ENCODE measurements around the gene KBTBD12.
"Not testable (repeated sequence)": the region's sequence is repeated elsewhere in the genome, so short reads cannot be mapped to it uniquely, and the experiment has no call there.

The KBTBD12 gene, protein sequence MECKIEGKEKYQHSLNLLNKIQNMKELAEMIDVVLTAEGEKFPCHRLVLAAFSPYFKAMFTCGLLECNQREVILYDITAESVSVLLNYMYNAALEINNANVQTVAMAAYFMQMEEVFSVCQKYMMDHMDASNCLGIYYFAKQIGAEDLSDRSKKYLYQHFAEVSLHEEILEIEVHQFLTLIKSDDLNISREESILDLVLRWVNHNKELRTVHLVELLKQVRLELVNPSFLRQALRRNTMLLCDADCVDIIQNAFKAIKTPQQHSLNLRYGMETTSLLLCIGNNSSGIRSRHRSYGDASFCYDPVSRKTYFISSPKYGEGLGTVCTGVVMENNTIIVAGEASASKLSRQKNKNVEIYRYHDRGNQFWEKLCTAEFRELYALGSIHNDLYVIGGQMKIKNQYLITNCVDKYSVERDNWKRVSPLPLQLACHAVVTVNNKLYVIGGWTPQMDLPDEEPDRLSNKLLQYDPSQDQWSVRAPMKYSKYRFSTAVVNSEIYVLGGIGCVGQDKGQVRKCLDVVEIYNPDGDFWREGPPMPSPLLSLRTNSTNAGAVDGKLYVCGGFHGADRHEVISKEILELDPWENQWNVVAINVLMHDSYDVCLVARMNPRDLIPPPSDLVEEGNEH

DNA sequence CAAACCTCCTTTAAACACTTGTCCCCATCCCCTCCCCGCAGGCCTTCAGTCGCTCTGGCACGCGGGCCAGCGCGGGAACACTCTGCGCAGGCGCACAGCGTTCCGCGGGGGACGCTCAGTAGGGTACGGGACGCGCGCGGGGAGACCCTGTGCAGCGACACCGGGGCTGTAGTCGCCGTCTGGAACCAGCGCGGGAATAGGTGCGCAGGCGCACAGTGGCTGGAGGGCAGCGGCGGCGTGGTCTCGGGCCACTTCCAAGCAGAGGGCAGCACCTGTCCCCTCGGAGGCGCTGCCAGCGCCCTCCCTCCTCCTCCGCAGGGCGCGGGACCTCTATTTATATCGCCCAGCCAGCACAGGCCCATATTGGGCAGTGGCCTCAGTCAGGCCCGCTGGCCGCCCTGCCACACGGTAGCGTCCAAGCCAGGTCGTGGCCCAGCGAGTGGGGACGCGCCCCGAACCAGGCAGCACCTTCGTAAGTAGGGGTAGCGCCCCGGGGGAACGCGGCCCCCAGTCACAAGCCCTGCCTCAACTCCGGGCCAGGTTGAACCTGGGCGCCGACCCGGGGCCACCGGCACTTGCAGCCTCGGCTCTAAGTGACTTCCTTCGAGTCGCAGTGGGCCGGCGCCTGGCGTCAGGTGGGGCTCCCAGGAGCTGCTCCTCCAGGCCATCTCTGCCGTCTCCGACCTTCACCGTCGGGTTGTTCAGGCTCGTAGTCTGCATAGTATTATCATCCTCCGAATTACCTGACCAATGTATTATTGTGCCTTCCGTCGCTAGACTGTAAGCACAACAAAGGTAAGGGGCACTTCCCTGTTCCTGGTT lies at the start of gene KBTBD12:
Gene KBTBD12, plus strand, starts transcription at position 118 of the 822 bp plus-strand sequence. CDS start 7,830 bp downstream, outside the sequence.
- H3K36me3 Mint-ChIP-seq (ENCODE audit: low read depth), result no peaks in the 10 kb centered on the region
- H3K27me3 Mint-ChIP-seq, result peaks cover 59% of the 10 kb centered on the region
- H3K9me3 Mint-ChIP-seq, result no peaks in the 10 kb centered on the region
- H3K27ac Mint-ChIP-seq, result no peak within 1 kb of the TSS
- H3K4me1 Mint-ChIP-seq (ENCODE audit: low read depth), result peaks cover 14% of the 10 kb centered on the region
- peak within 1 kb of the TSS; percentile 20 for H3K4me3 Mint-ChIP-seq

DNA sequence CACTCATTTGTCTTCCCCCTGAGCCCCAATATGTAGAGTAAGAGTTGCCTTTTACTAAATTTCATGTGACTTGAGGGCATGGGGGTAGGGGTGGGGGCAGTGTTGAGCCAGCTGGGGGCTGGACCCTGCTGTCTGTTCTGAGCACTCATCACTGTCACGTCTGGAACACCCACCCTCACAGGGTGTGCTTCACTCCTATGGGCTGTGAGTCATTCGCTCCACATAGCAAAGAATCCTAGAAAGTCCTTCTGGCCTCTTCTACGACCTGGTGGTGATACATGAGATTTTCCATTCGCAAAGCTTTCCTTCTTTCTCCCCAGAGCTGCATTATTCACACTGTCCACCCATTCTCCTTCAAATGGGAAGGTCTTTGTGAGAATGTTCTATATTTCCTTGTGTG lies 49.1 kb upstream of the KBTBD12 start:
- Mint-ChIP-seq H3K27ac (peak overlapping the region; percentile 4), H3K27me3 (peaks cover 9% of the 10 kb centered on the region), H3K9me3 (no peaks in the 10 kb centered on the region), H3K4me1 (ENCODE audit: low read depth) (peaks cover 31% of the 10 kb centered on the region), H3K4me3 (no peak overlapping the region), H3K36me3 (ENCODE audit: low read depth) (no peaks in the 10 kb centered on the region)

DNA sequence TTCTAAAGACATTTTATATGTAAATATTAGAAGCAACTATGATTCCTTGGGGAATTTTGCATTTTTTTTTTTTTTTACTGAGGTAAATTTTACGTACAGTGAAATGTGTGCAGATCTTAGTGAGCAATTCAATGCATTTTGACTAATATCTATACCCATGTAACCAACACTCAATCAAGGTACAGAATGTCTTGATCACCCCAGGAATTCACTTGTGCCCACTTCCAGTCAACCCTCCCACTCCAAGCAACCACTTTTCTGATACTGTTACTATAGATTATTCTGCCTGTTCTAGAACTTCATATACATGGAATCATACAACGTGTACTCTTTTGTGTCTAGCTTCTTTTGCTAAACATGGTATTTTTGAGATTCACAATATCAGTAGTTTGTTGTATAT lies 47.6 kb upstream of the KBTBD12 start:
- Mint-ChIP-seq H3K36me3 (ENCODE audit: low read depth) (no peaks in the 10 kb centered on the region), H3K4me3 (no peak overlapping the region), H3K9me3 (no peaks in the 10 kb centered on the region), H3K27ac (no peak overlapping the region), H3K27me3 (peaks cover 9% of the 10 kb centered on the region), H3K4me1 (ENCODE audit: low read depth) (peaks cover 31% of the 10 kb centered on the region)

DNA sequence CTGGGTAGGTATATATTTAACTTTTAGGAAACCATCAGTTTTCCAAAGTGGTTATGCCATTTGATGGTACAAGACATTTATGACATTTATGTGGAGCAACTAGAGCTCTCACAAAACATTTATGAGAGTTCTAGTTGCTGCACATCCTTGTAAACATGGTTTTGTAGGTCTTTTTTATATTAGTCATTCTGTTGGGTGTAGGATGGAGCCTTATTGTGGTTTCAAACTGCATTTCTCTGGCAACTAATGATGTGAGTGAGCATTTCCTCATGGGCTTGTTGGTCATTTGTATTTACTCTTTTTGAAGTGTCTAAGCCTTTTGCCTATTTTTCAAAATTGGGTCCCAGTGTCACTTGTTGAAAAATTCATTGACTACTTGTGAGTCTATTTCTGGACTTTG lies 47.0 kb upstream of the KBTBD12 start:
- Mint-ChIP-seq H3K9me3 (no peaks in the 10 kb centered on the region), H3K27ac (no peak overlapping the region), H3K27me3 (peaks cover 9% of the 10 kb centered on the region), H3K4me1 (ENCODE audit: low read depth) (peaks cover 31% of the 10 kb centered on the region), H3K36me3 (ENCODE audit: low read depth) (no peaks in the 10 kb centered on the region), H3K4me3 (no peak overlapping the region)

DNA sequence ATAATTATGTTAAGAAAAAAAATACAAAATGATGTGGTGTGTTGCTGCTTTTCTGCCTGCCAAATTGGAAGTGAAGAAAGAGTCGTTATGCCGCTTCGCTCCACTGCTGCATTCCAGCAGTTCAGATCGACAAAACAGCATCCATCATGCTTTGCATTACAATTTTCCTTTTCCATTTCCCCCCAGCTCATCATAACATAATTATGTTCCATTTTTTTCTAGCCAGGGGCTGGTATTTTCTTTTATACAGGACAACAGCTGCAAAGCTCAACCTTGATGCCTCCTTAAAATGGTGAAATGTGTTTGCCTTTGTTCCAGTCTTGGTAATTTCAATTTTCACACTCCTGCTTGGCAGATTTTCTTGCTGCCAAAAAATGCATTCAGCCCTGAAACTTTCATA lies 44.9 kb upstream of the KBTBD12 start:
- Mint-ChIP-seq H3K4me3 (no peak overlapping the region), H3K4me1 (ENCODE audit: low read depth) (peaks cover 29% of the 10 kb centered on the region), H3K27ac (no peak overlapping the region), H3K27me3 (peaks cover 9% of the 10 kb centered on the region), H3K36me3 (ENCODE audit: low read depth) (no peaks in the 10 kb centered on the region), H3K9me3 (no peaks in the 10 kb centered on the region)

DNA sequence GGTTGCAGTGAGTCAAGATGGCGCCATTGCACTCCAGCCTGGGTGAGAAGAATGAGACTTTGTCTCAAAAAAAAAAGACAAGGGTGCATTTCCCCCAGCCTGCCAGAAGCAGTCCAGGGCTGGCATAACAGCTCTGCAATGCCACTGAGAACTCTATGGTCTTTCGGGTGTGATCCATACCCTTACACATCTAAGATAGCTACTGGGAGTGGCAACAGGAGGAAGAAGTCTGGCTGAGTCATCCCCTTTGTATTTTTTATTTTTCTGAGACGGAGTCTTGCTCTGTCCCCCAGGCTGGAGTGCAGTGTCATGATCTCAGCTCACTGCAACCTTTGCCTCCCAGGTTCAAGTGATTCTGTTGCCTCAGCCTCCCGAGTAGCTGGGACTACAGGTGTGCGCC lies 40.9 kb upstream of the KBTBD12 start:
- H3K36me3 Mint-ChIP-seq (ENCODE audit: low read depth); H3K4me1 Mint-ChIP-seq (ENCODE audit: low read depth); H3K9me3 Mint-ChIP-seq; H3K27ac Mint-ChIP-seq; H3K4me3 Mint-ChIP-seq: not testable (repeated sequence)
- H3K27me3 Mint-ChIP-seq, result peaks cover 13% of the 10 kb centered on the region

DNA sequence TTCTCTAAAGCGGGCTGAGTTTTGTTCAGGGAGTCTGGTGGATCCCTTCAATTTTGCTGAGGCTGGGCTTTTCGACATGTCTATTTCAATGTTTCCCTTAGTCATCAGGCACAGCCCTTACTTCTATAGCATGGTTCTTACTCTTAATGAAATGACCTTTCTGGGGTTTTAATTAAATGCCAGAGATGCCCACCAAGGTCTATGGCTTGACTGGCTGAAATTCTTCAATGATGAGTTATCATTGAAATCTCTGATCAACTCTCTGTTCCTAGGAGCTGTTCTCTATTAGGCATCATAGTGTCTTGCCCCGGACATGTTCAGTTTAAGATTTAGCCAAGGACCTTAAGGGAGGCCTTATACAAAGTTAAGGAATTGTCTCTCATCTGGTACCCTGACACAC lies 33.4 kb upstream of the KBTBD12 start:
- Mint-ChIP-seq H3K27ac (no peak overlapping the region), H3K27me3 (peaks cover 8% of the 10 kb centered on the region), H3K36me3 (ENCODE audit: low read depth) (no peaks in the 10 kb centered on the region), H3K9me3 (no peaks in the 10 kb centered on the region), H3K4me1 (ENCODE audit: low read depth) (peaks cover 4% of the 10 kb centered on the region), H3K4me3 (no peak overlapping the region)

DNA sequence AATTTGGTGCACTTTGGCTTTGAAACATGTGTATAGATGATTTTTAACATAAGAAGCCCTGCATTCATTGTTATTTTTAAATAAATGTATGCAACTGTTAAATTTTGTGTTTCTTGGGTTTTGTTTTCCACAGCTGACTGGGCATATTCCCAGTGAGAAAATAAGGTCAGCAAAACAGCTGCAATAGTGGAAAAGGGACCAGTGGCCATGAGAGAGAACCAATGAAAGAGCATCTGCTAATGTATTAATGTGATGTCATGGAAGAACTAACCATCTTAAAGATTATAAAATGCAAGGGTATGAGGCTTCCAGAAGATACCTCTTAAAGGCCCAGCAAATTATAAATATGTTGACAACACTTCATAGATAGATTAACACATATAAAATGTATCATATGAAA lies 31.0 kb upstream of the KBTBD12 start:
- Mint-ChIP-seq H3K27me3 (peaks cover 11% of the 10 kb centered on the region), H3K4me1 (ENCODE audit: low read depth) (peaks cover 4% of the 10 kb centered on the region)

DNA sequence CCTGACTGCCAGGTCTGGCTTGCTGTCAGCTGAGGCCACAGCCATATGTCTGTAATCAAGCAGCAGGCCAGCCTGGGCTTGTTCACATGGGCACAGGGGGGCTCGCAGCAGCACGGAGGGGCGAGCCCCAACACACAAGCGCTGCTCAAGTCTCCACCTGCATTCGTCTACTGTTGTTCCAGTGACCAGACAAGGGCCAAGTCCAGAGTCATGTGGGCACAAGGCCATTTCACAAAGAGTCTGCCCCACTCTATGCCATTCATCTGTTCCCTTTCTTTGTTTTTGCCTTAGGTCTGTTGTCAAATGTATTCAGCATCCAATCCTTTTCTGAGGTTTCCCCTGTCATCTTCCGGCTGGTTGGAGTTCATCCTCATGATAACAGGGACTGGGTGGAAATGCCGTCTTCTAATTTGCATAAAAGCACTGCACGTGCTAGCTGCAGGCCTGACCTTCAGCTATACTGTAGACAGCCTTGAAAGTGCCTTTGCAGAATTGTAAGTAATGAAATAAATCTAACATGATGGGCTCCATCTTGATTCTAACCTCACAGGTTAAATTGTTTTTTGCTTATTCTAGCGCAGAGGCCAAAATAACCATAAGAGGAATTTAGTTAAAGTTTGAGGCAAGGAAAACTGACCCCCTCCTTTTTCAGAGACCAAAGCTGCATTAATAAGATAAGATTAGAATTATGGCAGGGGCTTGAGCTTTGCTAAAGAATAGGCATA lies 28.6 kb upstream of the KBTBD12 start:
- Mint-ChIP-seq H3K27me3 (peaks cover 9% of the 10 kb centered on the region), H3K4me1 (ENCODE audit: low read depth) (peaks cover 15% of the 10 kb centered on the region), H3K27ac (peak overlapping the region; percentile 0), H3K36me3 (ENCODE audit: low read depth) (no peaks in the 10 kb centered on the region), H3K9me3 (peaks cover 12% of the 10 kb centered on the region), H3K4me3 (no peak overlapping the region)

More for the DNA sequence above, 31.0 kb upstream of the KBTBD12 start:
- no peak overlapping the region for H3K27ac Mint-ChIP-seq
- no peaks in the 10 kb centered on the region for H3K36me3 Mint-ChIP-seq (ENCODE audit: low read depth)
- H3K9me3 Mint-ChIP-seq, result no peaks in the 10 kb centered on the region
- no peak overlapping the region for H3K4me3 Mint-ChIP-seq

DNA sequence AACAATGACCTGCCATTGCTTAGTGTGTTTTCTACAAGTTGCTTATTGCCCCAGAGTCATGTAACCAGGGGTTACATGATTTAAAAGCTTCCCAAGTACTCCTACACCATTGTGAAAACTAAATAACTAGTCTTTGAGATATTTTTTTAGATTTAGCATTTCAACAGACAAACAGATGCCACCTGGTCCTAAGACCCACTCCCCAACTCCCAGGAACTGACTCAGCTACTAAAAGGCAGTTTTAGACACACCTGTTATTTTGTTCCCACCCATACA lies 28.1 kb upstream of the KBTBD12 start:
- H3K9me3 Mint-ChIP-seq, result peaks cover 12% of the 10 kb centered on the region
- no peak overlapping the region for H3K27ac Mint-ChIP-seq
- peaks cover under 1% of the 10 kb centered on the region for H3K36me3 Mint-ChIP-seq (ENCODE audit: low read depth)
- H3K4me1 Mint-ChIP-seq (ENCODE audit: low read depth), result peaks cover 15% of the 10 kb centered on the region
- no peak overlapping the region for H3K4me3 Mint-ChIP-seq
- peaks cover 8% of the 10 kb centered on the region for H3K27me3 Mint-ChIP-seq

DNA sequence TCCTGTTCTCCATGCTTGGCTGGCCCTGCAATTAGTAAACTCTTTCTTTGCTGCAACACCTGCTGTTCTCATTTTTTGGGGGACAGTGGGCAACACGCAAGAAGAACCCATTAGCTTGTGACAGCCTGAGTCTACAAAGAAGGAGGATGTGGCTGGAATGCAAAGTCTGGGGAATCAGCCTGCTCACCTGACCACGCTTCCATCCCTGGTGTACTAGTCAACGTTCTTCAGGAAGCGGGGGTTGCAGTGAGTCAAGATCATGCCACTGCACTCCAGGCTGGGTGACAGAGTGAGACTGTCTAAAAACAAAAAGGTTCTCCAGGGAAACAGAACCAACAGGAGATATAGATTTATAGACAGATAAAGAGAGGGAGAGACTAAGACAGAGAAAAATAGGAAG lies 27.7 kb upstream of the KBTBD12 start:
- Mint-ChIP-seq H3K36me3 (ENCODE audit: low read depth) (peaks cover 4% of the 10 kb centered on the region), H3K27ac (no peak overlapping the region), H3K4me1 (ENCODE audit: low read depth) (peaks cover 15% of the 10 kb centered on the region), H3K27me3 (peaks cover 8% of the 10 kb centered on the region), H3K9me3 (peaks cover 12% of the 10 kb centered on the region), H3K4me3 (no peak overlapping the region)

DNA sequence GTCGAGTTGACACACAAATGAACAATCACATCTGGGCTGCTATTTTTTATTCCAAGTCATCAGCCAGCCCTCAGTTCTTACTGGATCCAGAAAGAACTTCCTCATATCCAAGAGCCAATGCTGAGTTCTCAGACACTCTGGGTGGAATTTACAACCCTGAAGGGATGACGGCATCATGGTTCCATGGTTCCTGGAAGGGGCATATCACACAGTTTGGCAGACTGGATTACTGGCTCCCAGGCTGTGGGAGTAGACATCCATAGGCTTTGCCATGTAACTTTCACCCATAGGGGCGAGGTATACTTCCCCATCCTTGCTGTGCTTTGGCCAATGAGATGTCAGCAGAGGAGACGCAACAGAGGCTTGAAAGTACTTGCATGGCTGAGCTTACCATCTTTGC lies 26.9 kb upstream of the KBTBD12 start:
- Mint-ChIP-seq H3K9me3 (peaks cover 12% of the 10 kb centered on the region), H3K4me1 (ENCODE audit: low read depth) (peaks cover 15% of the 10 kb centered on the region), H3K27ac (no peak overlapping the region), H3K4me3 (no peak overlapping the region), H3K36me3 (ENCODE audit: low read depth) (peaks cover 4% of the 10 kb centered on the region), H3K27me3 (peaks cover 4% of the 10 kb centered on the region)

DNA sequence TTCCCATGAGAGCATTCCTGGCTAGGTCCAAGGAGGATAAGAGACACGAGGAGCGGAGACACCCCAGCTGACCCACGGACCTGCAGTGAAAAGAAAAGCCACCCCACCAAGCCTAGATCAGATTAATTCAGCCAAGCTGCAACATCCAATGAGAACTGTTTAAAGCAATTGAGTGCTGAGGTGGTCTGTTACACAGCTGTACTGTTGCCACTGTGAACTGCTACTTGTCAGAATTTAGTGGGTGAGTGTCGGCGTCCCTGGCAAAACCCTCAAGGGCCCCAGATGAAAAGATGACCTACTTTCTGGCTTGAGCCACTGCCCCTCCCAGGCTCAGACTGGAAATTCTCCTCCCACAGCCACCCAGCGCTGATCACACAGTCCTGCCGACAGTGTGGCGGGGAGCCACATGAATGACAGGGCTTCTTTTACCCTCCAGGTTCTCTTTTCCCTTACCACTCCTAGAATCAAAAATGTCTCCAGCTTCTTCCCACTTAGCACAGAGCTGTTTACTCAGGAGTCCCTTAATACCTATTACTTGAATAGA lies 26.4 kb upstream of the KBTBD12 start:
- H3K4me1 Mint-ChIP-seq (ENCODE audit: low read depth), result peaks cover 15% of the 10 kb centered on the region

DNA sequence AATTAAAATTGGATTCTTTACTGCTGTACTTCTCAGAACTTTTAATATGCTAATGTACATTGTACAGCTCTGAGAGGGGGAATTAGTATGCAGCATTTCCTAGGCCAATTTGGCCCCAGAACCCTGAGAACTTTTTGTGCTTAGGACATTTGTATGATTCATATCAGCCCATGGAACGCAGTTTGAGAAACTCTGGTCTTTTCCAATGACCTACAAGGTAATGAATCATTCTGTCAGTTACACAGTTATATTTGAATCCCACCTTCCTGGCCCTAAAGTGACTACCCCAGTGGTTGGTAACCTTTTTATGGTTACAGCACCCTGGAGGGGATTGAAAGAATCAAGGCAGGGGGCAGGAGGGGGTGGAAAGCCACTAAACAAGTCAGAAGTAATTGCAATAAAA lies 25.6 kb upstream of the KBTBD12 start:
- Mint-ChIP-seq H3K4me1 (ENCODE audit: low read depth) (peaks cover 15% of the 10 kb centered on the region), H3K36me3 (ENCODE audit: low read depth) (peaks cover 4% of the 10 kb centered on the region), H3K9me3 (peaks cover 12% of the 10 kb centered on the region), H3K27ac (no peak overlapping the region), H3K27me3 (peaks cover 4% of the 10 kb centered on the region), H3K4me3 (no peak overlapping the region)

More for the DNA sequence above, 26.4 kb upstream of the KBTBD12 start:
- H3K27me3 Mint-ChIP-seq, result peaks cover 4% of the 10 kb centered on the region
- peaks cover 12% of the 10 kb centered on the region for H3K9me3 Mint-ChIP-seq
- H3K4me3 Mint-ChIP-seq, result no peak overlapping the region
- no peak overlapping the region for H3K27ac Mint-ChIP-seq
- peaks cover 4% of the 10 kb centered on the region for H3K36me3 Mint-ChIP-seq (ENCODE audit: low read depth)
